Skin of body (tissue), 2 donors: ENCODE data around the gene SNORC. TPM values are rescaled to one million over a fixed set of nuclear protein-coding genes. Genes with fewer than 3 reads are reported as not detected.

ENCODE experiments used
- DNase-seq: peaks from one replicate; lab custom pipeline; 2025; lab: John Stamatoyannopoulos, UW
- total RNA-seq: library from RNA; depleted of rRNA; stranded (reverse); fragments of >200 nt; gene quantifications from one replicate; pipeline ENCODE4 v1.2.3, GENCODE V29; 2014

The SNORC gene
- total RNA-seq, 1 donor from 2014 or later, result 0.30 TPM

DNA sequence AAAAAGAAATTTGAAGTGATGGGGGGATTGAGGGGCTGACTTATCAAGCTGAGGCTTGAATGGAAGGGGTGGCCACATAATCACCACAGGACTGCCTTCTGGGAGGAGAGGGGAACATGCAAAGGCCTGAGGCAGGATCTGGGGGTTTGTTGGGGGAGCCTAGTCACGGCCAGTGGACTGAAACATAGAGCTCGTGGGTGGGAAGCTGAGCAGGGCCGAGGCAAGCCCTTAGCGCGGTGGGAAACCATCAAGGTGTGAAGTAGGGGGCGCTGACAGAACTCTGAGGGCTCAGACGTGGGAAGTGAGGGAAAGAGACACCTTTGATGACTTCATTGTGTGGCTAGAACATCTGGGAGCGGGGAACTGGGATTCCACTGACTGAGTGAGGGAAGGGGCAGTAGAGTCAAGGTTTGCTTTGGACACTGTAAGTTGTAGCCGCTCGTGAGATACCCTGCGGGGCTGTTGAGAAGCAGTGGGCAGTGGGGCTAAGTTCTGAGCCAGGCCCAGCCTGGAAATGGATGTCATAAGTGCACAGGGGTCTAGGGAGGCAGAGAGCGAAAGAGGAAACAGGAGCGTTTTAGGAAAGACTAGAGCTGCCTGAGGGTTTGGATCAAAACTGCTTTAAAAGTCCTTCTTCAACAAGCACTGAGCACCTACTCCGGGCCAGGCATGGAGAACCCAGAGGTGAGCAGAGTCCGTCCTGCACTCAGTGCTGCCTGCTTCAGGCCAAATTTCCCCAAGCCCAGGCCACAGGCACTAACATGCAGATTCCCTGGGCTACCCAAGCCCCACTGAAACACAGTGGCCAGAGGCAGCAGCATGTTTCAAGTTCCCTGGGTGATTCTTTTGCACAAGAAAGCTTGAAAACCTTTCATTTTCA is 686 bp upstream of the SNORC start:
- DNase-seq, result no peak

- no peak for DNase-seq
These were observed 805 bp downstream of the SNORC start for GRCh38 chr2:232870766-232871371.

DNA sequence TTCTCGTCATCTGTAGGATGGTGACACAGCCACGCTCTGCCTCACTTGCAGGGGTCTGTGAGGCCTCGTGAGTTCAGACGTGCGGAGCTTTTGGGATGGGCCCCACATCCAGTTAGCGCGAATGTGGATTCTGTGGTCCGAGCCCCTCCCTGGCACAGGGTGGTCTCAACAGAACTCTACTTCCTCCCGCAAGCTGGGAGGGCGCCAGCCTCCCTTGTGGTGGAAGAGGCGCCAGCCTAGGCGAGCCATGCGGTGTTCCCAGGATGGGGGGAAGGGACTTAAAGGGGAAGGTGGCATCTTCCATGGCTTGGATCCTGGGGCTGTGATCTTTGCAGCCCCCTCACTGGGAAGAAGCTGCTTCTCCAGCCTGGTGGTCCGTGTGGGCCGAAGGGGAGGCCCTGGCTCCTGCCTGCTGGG is 1.4 kb downstream of the SNORC start:
- DNase-seq, result no peak

- no peak for DNase-seq
These were observed 2.0 kb downstream of the SNORC start for GRCh38 chr2:232871835-232872736.

DNA sequence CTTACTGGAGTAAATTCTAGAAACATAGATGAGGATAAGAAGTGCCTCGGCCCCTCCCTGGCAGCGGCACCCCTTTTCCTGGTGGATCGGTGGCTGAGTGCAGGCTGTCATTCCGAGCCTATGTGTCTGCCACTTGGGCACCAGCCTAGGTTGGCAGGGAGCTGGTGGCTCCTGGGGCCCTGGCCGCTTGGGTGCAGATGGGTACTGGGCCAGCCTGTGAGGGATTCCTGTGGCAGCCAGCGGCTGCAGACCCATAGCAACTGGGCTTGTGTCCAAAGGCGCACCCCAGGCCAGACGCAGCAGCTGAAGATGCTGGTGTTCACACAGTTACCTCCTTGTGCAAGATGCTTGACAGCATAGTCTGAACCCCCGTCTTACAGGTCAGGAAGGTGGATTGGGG is 2.8 kb downstream of the SNORC start:
- no peak for DNase-seq

DNA sequence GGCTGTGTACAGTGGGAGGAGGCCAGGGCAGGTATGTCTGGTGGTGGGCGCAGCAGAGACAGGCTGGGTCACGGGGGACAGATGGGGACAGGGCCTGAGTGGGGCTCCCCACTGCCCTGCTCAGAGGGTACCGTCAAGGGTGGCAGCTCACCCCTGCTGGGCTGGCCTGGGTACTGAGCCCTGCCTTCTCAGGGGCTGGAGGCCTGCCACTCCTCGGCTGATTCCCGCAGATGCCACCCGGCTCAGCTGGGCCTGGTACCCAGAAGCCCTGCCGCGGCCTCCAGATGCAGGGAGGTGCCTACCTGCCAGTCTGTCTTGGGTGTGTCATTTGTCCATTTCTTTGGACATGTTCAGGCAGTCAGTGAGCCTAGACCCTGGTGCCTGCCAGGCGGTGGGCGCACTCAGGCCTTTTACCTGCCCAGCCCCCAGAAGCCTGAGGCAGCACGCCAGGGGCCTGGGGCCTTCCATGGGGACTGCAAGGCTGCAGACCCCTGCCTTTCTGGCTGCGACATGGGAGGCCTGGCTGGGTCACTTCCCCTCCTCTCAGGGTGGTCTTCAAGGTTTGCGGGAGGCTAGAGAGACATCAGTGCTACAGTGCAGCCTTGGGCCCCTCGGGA is 3.3 kb downstream of the SNORC start:
- DNase-seq, result no peak

- no peak for DNase-seq
These were observed 4.0 kb downstream of the SNORC start for GRCh38 chr2:232873909-232874641.

GRCh38 chr2:232874677-232875223 is 4.7 kb downstream of the SNORC start:
- DNase-seq, result no peak

DNA sequence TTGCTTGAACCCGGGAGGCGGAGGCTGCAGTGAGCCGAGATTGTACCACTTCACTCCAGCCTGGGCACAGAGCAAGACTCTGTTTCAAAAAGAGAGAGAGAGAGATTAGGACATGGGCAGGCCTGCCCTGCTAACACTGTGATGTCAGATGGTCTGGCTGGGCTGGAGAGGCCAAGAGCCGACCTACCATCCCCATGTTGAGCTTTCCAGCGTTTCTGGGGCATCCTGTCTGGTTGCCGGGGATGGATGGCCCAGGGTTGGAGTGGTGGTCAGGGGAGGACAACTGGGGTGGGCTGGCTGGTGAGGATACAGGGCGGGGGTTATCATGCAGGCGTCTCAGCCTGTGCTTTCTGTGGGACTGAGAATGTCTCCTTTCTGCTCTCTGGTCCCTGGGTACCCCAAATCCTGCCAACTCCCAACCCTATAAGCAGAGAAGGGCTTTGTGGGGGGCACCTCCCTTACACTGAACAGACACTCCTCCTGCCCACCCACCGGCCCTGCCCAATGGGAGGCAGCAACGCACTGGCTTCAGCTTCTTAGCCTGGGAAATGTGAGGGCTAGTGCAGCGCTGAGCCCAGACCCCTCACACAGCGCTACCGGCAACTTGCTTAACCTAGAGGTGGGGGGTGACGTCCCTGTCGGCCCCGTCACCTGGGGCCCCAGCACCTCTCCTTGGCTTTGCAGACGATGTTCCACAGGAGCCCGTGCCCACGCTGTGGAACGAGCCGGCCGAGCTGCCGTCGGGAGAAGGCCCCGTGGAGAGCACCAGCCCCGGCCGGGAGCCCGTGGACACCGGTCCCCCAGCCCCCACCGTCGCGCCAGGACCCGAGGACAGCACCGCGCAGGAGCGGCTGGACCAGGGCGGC is 5.4 kb downstream of the SNORC start:
- DNase-seq, result no peak

DNA sequence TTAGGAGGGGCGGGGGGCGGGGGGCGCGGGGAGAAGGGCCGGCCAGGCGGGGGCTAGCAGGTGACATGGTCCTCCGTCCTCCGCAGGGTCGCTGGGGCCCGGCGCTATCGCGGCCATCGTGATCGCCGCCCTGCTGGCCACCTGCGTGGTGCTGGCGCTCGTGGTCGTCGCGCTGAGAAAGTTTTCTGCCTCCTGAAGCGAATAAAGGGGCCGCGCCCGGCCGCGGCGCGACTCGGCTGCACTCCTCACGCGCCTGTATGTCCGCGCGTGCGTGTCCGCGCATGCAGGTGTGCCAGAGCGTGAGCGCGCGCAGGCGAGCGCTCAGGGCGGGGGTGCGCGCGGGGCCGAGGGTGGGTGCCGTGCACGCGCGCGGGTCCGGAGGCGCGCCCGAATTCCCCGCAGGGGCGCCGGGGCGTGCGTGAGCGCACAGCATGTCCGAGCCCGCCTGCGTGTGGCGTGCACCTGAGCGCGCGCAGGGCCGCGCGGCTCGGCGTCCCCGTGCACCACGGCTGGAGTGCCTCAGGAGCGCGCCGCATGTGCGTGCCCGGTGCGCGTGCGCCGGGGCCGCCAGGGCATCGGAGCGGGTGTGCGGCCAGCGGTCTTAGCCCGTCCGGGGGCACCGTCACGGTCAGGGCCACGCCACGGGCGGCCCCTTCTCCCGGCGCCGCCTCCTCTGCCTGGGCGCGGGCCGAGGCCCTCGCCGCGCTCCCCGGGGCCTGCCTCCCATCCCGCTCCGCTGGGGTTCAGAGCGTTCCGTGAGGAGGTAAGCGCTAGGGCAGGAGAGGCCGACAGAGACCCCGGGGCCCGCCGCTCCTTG is 6.3 kb downstream of the SNORC start:
- DNase-seq, result no peak

- no peak for DNase-seq
These were observed 6.9 kb downstream of the SNORC start for GRCh38 chr2:232876978-232877441.

DNA sequence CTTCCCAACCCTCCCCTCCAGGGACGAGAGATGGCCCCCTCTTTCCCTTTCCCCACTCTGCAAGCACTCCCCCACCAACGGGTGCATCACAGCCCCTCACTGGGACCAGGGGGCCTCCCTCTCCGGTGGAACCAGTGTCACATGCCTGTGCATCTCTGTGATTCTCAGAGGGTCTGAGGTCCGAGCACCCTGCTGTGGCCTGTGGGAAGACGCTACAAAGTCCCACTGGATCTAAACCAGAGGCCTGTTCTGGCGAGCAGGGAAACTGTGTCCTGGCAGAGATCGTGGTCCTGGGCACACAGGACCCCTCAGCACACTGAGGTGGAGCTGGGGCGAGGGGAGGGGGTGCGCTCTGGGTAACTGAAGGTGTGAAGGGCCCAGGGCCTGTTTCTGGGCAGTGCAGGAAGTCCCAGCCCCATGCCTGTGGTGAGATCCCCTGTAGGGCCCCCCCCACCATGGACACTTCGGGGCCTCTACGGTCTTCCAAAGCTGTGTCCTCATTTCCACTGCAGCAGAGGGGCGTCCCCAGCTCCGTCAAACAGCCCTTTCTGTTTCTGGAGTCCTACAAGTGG is 8.0 kb downstream of the SNORC start:
- DNase-seq, result no peak

- no peak for DNase-seq
These were observed 9.0 kb downstream of the SNORC start for GRCh38 chr2:232878855-232879617.

GRCh38 chr2:232879618-232880494 is 9.8 kb downstream of the SNORC start:
- no peak for DNase-seq

- no peak for DNase-seq
These were observed 10.8 kb downstream of the SNORC start for GRCh38 chr2:232880764-232881351.

GRCh38 chr2:232882085-232882484 is 12.0 kb downstream of the SNORC start:
- no peak for DNase-seq
